Tibial nerve (tissue), 3 donors: ENCODE data around the gene CLDN24.

Experiments
- POLR2A ChIP-seq, 2 donors: fragments of 450-650 bp; IDR thresholded peaks; one replicate each; pipeline ENCODE4 v1.6.1; 2017; ENCODE audit warnings: antibody characterized with exemption in 2 of 2, mild to moderate bottlenecking in 2 of 2, moderate library complexity in 2 of 2
- TF ChIP-seq, protein P1 (sequence below), 5 experiments: fragments of 200-600 bp in 3 of 5; fragments of 450-650 bp in 2 of 5; sonication (generic) in 3 of 5; IDR thresholded peaks; one replicate each; pipeline ENCODE4 v1.5.1; 2016 to 2019; ENCODE audit warnings: antibody characterized with exemption in 5 of 5, mild to moderate bottlenecking in 3 of 5, moderate library complexity in 2 of 5

DNA sequence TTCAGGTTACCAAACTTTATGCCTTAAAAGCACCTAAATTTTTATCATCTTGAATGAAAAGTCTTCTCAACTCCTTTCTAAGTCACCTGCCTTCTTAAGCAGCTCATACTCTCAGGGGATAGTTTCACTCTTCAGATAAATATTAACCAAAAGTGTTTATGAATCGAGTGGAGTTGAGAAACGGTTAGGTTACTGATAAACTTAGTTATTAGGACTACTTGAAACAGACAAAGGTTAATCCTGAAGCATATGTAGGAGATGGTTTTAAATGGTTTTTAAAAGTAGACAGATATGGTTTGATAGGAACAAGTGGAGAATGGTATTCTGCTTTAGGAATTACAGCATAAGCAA is 34.9 kb downstream of the CLDN24 start:
- TF ChIP-seq, protein P1, sequence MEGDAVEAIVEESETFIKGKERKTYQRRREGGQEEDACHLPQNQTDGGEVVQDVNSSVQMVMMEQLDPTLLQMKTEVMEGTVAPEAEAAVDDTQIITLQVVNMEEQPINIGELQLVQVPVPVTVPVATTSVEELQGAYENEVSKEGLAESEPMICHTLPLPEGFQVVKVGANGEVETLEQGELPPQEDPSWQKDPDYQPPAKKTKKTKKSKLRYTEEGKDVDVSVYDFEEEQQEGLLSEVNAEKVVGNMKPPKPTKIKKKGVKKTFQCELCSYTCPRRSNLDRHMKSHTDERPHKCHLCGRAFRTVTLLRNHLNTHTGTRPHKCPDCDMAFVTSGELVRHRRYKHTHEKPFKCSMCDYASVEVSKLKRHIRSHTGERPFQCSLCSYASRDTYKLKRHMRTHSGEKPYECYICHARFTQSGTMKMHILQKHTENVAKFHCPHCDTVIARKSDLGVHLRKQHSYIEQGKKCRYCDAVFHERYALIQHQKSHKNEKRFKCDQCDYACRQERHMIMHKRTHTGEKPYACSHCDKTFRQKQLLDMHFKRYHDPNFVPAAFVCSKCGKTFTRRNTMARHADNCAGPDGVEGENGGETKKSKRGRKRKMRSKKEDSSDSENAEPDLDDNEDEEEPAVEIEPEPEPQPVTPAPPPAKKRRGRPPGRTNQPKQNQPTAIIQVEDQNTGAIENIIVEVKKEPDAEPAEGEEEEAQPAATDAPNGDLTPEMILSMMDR (IDR thresholded peaks at IDR 0.05): no peak
- no peak for TF ChIP-seq POLR2A (IDR thresholded peaks at IDR 0.05)
